SIG-M5 (cell line): Measurements from ENCODE around the gene SLFN12L.
"Not testable (repeated sequence)": the region's sequence is repeated elsewhere in the genome, so short reads cannot be mapped to it uniquely, and the experiment has no call there.

Experiments used
- DNase-seq: peaks from one replicate; lab custom pipeline; 2025; lab: John Stamatoyannopoulos, UW

The SLFN12L gene

GRCh38 chr17:35496451-35497290, 40.8 kb downstream of the SLFN12L start:
- DNase-seq: no peak

DNA sequence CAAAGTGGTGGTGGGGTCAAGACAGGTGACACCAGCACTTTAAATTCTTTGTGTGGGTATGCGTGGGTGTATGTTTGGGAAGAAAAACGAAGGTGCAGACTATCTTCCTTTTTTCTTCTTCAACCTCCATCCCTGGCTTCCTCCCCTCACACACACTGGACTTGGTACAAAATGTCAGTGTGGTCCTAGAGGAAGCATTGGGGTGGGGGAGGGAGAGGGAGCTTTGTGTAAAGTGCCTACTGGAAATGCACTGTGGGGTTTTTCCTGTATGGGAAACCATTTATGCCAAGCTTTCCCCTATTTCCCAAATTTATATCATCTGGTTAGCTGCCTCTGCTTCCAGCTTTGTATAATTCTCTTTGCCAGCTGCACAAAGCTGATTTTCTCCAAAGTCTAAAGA, 44.4 kb downstream of the SLFN12L start:
- no peak for DNase-seq

- no peak for DNase-seq
These were observed 46.1 kb downstream of the SLFN12L start for GRCh38 chr17:35491417-35491816.

DNA sequence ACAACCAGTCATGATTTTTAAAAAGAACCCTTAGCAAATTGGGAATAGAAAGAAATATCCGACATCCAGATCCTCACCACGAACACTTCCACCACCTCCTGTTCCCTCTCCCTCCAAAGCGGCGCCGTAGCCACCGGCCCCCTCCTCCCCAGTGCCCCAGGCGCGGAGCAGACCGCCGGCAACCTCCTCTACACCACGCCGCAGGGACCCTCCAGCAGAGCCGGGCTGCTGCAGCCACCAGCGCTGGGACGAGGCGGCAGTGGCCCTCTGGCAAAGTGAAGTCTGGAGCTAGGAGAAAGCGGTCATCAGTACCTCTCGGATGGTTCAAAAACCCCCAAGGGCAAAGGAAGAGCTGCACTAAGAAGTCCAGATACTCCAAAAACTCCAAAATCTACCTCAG, 47.5 kb downstream of the SLFN12L start:
- no peak for DNase-seq

DNA sequence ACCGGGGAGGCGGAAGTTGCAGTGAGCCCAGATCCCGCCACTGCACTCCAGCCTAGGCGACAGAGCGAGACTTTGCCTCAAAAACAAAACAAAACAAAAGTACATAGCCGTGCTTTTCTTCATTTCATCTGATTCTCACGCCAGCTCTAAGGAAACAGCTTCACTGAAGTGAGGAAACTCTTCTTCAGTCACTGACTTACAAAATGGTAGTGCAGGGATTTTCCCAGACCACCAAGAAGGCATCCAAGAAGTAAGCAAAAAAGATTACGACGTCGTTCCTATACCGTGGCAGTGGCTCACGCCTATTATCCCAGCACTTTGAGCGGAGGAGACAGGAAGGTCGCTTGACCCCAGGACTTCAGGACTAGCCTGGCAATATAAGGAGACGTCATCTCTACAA, 48.5 kb downstream of the SLFN12L start:
- DNase-seq: no peak

GRCh38 chr17:35486920-35487732, 50.4 kb downstream of the SLFN12L start:
- peak; percentile 19 for DNase-seq

- no peak for DNase-seq
These were observed 58.2 kb downstream of the SLFN12L start for GRCh38 chr17:35479271-35479670.

DNA sequence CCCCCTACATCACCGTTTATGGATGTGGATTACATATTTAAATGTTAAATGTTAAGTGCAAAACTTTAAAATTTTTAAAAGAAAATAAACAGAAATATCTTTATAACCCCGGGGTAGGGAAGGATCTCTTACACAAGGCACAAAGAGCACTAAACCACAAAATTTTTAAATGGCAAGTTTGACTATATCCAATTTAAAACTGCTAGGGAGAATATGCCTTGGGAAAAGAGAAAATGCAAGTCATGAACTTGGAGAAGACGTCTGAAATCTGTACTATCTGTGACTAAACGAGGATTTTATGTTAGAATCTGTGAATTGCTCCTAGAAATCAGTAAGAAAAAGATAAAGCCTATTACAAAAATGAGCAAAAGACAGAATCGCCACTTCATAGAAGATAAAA, 60.2 kb downstream of the SLFN12L start:
- DNase-seq: no peak

- DNase-seq: no peak
These were observed 61.1 kb downstream of the SLFN12L start for GRCh38 chr17:35476283-35476820.

GRCh38 chr17:35468475-35468874, 69.0 kb downstream of the SLFN12L start:
- no peak for DNase-seq

- no peak for DNase-seq
These were observed 69.7 kb downstream of the SLFN12L start for GRCh38 chr17:35467824-35468223.

DNA sequence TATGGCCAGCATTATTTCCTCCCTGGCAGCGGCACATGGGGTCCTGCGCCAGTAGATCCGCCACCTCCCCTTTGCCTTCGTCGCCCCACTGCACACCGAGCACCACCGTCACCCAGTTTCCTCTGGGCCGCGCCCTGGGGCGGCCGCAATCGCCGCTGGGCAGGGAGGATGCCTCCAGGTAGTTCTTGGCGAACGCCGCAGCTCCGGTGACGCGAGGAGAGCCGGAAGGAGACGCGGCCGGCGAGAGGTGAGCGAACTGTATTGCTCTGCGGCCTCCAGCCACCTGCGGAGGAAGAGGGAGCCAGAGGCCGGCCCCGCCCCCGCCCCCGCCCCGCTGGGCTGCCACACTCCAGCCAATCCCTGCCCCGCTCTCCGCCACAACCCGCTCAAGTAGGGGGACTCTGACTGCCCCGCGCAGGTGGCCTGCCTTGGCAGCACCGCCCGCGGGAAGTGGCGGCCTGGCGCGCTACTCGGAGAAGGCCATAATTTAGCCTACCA, 77.1 kb downstream of the SLFN12L start:
- DNase-seq: no peak

DNA sequence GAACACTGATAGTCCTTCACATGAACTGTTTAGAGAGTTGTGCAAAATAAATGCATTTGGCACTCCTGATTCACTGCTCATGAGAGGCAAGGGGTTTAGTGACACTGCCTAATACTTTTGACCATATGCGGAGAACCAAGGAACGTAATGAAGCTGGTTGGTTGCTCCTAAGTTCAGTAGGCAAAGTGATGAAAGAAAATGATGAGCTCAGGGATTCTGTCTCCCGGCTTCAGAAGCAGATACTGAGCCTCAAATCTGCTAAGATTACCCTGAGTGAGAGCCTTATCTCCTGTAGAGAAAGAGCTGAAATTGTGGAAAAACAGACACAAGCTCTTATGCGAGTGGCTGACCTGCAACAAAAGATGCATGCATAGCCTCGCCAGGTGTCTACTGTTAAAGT, 83.4 kb downstream of the SLFN12L start:
- not testable (repeated sequence) for DNase-seq

- DNase-seq: no peak
These were observed 84.3 kb downstream of the SLFN12L start for GRCh38 chr17:35453171-35453570.

GRCh38 chr17:35449371-35449931, 88.0 kb downstream of the SLFN12L start:
- no peak for DNase-seq

DNA sequence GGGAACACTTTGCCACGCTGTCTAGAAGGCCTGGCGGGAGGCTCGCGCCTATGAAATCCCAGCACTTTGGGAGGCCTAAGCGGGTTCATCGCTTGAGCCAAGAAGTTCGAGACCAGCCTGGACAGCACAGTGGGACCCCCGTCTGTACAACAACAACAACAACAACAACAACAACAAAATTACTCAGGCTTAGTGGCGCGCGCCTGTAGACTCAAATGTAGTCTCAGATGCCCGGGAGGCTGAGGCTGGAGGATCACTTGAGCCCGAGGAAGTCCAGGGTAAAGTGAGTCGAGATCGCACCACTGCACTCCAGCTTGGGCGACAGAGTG, 88.6 kb downstream of the SLFN12L start:
- no peak for DNase-seq

DNA sequence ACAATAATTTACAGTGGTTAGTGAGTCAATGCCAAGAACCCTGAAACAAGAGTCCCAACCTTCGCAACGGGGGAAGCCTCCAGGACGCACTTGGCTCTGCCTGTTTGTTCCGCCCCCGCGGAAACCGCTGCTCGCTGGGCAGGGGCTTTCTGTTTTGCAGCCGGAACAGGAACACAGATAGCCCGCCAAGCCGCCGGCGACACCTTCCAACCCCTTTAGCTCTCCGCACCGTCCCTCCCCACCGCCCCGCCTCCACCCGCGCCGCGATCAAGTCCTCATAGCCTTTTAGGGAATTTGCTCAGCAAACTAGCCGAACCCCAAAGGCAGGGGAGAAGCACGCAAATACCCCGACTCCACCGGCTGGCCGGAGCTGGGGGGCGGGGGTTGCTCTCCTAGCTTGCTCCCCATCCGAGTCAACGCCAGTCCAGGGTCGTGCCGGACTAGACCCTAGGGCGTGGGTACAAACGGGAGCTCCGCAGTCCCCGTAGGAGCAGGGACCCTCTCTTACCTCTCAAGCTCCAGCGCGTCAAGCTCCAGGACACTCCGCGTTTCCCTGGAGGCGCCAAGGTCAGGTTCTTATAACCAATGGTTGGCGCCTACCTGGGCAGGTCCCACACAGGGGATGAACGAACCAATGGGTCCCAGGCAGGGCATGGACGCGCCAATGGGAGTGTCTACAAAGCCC, 89.1 kb downstream of the SLFN12L start, which contains the start of gene SLFN13:
Gene SLFN13, minus strand, starts transcription at position 553 of the 685 bp plus-strand sequence. CDS start 3,086 bp downstream, outside the sequence.
- peak; percentile 55 for DNase-seq

GRCh38 chr17:35447499-35447898, 90.0 kb downstream of the SLFN12L start:
- DNase-seq: no peak

DNA sequence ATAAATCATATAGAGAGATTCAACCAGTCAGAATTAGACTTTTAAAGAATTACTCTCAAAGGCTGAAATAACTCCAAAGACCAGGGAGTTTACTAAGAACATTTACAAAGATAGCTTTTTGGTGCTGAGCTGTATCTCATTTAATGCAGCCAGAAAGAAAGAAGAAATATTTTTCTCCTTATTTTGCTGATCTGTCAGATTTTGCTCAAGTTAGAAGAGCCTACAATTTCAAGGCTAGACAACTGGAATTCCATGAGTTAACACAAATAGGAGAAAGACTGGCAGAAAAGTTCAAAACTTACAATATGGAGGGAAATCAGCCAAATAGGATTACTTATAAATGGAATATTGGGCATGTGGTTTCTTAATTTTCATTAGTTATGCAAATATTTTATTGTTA, 99.0 kb downstream of the SLFN12L start:
- no peak for DNase-seq

DNA sequence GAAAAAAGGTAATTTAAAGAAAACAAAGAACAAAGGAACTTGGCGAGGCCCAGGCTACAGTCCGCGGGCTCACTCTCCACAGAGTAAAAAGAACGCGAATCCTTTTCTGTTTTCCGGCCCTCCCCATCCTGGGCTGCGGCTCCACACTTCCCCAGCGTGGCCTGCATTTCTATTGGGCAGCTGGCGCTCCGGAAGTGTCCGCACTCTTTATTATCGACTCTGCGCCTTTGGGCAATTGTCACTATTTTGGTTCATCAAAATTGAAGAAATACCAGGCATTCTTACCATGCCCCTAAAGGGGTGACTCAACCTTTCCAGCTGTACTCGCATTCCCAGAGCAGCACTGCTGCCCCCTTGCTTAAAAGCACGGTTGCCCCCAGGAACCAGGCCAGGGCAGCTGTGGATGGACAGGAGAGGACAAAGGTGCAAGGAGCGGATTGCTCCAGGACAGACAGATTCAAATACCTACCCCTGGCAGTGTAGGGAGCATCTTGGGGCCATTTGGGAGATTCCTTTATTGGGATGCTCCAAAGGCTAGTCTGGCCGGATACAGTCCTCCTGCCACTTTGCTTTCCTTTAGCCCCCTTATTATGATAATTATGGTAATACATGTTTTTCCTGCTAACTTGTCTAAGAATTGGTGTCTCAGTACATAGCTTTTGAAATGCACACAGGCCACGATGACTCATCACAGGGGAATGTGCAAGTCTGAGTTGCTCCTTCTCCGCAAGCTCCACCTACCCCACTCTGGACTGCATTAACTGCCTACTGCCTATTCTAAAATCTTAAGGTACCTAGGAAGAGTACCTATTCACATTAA, 104.2 kb downstream of the SLFN12L start:
- peak; percentile 60 for DNase-seq
